ENCODE measurements around the gene LRRN2.

The LRRN2 gene

GRCh38 chr1:204599596-204599995 is 85.9 kb downstream of the LRRN2 start:
- DNase-seq (ENCODE audit: low spot score in 2 of 2) (no peak), ATAC-seq (no peak)
- Mint-ChIP-seq H3K27ac (peak overlapping the region; percentile 68), H3K9me3 (no peaks in the 10 kb centered on the region), H3K36me3 (no peaks in the 10 kb centered on the region), H3K4me1 (no peaks in the 10 kb centered on the region), H3K4me3 (no peak overlapping the region)

GRCh38 chr1:204599098-204599497 is 86.4 kb downstream of the LRRN2 start:
- no peak for DNase-seq (ENCODE audit: low spot score in 2 of 2)
- H3K4me3 Mint-ChIP-seq = no peak overlapping the region
- no peak for ATAC-seq
- no peaks in the 10 kb centered on the region for H3K4me1 Mint-ChIP-seq
- H3K27ac Mint-ChIP-seq = peak overlapping the region; percentile 68
- no peaks in the 10 kb centered on the region for H3K9me3 Mint-ChIP-seq
- H3K36me3 Mint-ChIP-seq = no peaks in the 10 kb centered on the region

- DNase-seq (ENCODE audit: low spot score in 2 of 2) (no peak), ATAC-seq (no peak)
- no peak overlapping the region for H3K4me3 Mint-ChIP-seq
- H3K27ac Mint-ChIP-seq = peak overlapping the region; percentile 68
- no peaks in the 10 kb centered on the region for H3K36me3 Mint-ChIP-seq
- H3K9me3 Mint-ChIP-seq = no peaks in the 10 kb centered on the region
- H3K4me1 Mint-ChIP-seq = no peaks in the 10 kb centered on the region
These were observed 87.1 kb downstream of the LRRN2 start for GRCh38 chr1:204598319-204598969.

GRCh38 chr1:204592246-204592948 is 93.1 kb downstream of the LRRN2 start:
- DNase-seq (ENCODE audit: low spot score in 2 of 2) (no peak), ATAC-seq (no peak)
- Mint-ChIP-seq H3K9me3 (no peaks in the 10 kb centered on the region), H3K27ac (no peak overlapping the region), H3K4me3 (no peak overlapping the region), H3K4me1 (no peaks in the 10 kb centered on the region), H3K36me3 (no peaks in the 10 kb centered on the region)

GRCh38 chr1:204591473-204592090 is 94.0 kb downstream of the LRRN2 start:
- DNase-seq (ENCODE audit: low spot score in 2 of 2) (no peak), ATAC-seq (no peak)
- Mint-ChIP-seq H3K4me1 (no peaks in the 10 kb centered on the region), H3K9me3 (no peaks in the 10 kb centered on the region), H3K27ac (no peak overlapping the region), H3K36me3 (no peaks in the 10 kb centered on the region), H3K4me3 (no peak overlapping the region)

- Mint-ChIP-seq H3K36me3 (no peaks in the 10 kb centered on the region), H3K4me1 (peaks cover 9% of the 10 kb centered on the region), H3K27ac (no peak overlapping the region), H3K9me3 (no peaks in the 10 kb centered on the region), H3K4me3 (no peak overlapping the region)
- ATAC-seq = no peak
- DNase-seq (ENCODE audit: low spot score in 2 of 2) = no peak
These were observed 96.0 kb downstream of the LRRN2 start for GRCh38 chr1:204589409-204590038.

GRCh38 chr1:204588826-204589225 is 96.7 kb downstream of the LRRN2 start:
- Mint-ChIP-seq H3K27ac (no peak overlapping the region), H3K36me3 (no peaks in the 10 kb centered on the region), H3K4me3 (no peak overlapping the region), H3K4me1 (peaks cover 9% of the 10 kb centered on the region), H3K9me3 (no peaks in the 10 kb centered on the region)
- ATAC-seq (no peak), DNase-seq (ENCODE audit: low spot score in 2 of 2) (no peak)

GRCh38 chr1:204587621-204588020 is 97.9 kb downstream of the LRRN2 start:
- no peaks in the 10 kb centered on the region for H3K36me3 Mint-ChIP-seq
- H3K4me1 Mint-ChIP-seq = peaks cover 9% of the 10 kb centered on the region
- ATAC-seq = no peak
- no peak overlapping the region for H3K27ac Mint-ChIP-seq
- DNase-seq (ENCODE audit: low spot score in 2 of 2) = no peak
- H3K4me3 Mint-ChIP-seq = no peak overlapping the region
- H3K9me3 Mint-ChIP-seq = no peaks in the 10 kb centered on the region

GRCh38 chr1:204584699-204585372 is 100.7 kb downstream of the LRRN2 start:
- no peak for DNase-seq (ENCODE audit: low spot score in 2 of 2)
- Mint-ChIP-seq H3K4me3 (peak overlapping the region; percentile 19), H3K27ac (peak overlapping the region; percentile 71), H3K4me1 (peaks cover 16% of the 10 kb centered on the region), H3K9me3 (no peaks in the 10 kb centered on the region), H3K36me3 (peaks cover 8% of the 10 kb centered on the region)
- ATAC-seq = peak; percentile 60

GRCh38 chr1:204583909-204584632 is 101.5 kb downstream of the LRRN2 start:
- Mint-ChIP-seq H3K27ac (peak overlapping the region; percentile 71), H3K4me1 (peaks cover 21% of the 10 kb centered on the region), H3K9me3 (no peaks in the 10 kb centered on the region), H3K36me3 (peaks cover 12% of the 10 kb centered on the region), H3K4me3 (no peak overlapping the region)
- no peak for ATAC-seq
- no peak for DNase-seq (ENCODE audit: low spot score in 2 of 2)

- Mint-ChIP-seq H3K36me3 (peaks cover 18% of the 10 kb centered on the region), H3K9me3 (no peaks in the 10 kb centered on the region), H3K4me3 (no peak overlapping the region), H3K4me1 (peaks cover 29% of the 10 kb centered on the region), H3K27ac (no peak overlapping the region)
- no peak for DNase-seq (ENCODE audit: low spot score in 2 of 2)
- ATAC-seq = no peak
These were observed 103.8 kb downstream of the LRRN2 start for GRCh38 chr1:204581759-204582158.

GRCh38 chr1:204580862-204581261 is 104.7 kb downstream of the LRRN2 start:
- Mint-ChIP-seq H3K4me3 (no peak overlapping the region), H3K9me3 (no peaks in the 10 kb centered on the region), H3K27ac (peak overlapping the region; percentile 44), H3K4me1 (peaks cover 29% of the 10 kb centered on the region), H3K36me3 (peaks cover 18% of the 10 kb centered on the region)
- ATAC-seq (no peak), DNase-seq (ENCODE audit: low spot score in 2 of 2) (no peak)

- ATAC-seq (no peak), DNase-seq (ENCODE audit: low spot score in 2 of 2) (no peak)
- Mint-ChIP-seq H3K4me3 (peak overlapping the region; percentile 70), H3K4me1 (peaks cover 20% of the 10 kb centered on the region), H3K9me3 (no peaks in the 10 kb centered on the region), H3K27ac (peak overlapping the region; percentile 44), H3K36me3 (peaks cover 18% of the 10 kb centered on the region)
These were observed 105.9 kb downstream of the LRRN2 start for GRCh38 chr1:204579681-204580080.

- ATAC-seq (peak; percentile 66), DNase-seq (ENCODE audit: low spot score in 2 of 2) (no peak)
- peak overlapping the region; percentile 93 for H3K27ac Mint-ChIP-seq
- peaks cover 20% of the 10 kb centered on the region for H3K4me1 Mint-ChIP-seq
- H3K9me3 Mint-ChIP-seq = no peaks in the 10 kb centered on the region
- peaks cover 20% of the 10 kb centered on the region for H3K36me3 Mint-ChIP-seq
- peak overlapping the region; percentile 70 for H3K4me3 Mint-ChIP-seq
These were observed 106.5 kb downstream of the LRRN2 start for GRCh38 chr1:204578867-204579664.
